Body of pancreas (tissue), 4 donors: ENCODE results near the gene SRPK3. TPM values are rescaled to one million over a fixed set of nuclear protein-coding genes. Genes with fewer than 3 reads are reported as not detected.

Source experiments
- ATAC-seq: fragments of 150-250 bp; one replicate; pipeline ENCODE4 v1.9.1; 2016
- DNase-seq, 4 donors: peaks; one replicate each; pipeline ENCODE4 v3.0.0-alpha.2; 2019
- H3K27ac ChIP-seq, 4 donors: fragments of 200-600 bp; sonication (generic); 1 replicate in 3 of 4; 2 replicates in 1 of 4; pipeline versions ENCODE4 v1.5.1 to v1.6.1; 2016 to 2019; ENCODE audit warnings: mild to moderate bottlenecking in 1 of 4, mixed read lengths in 1 of 4, moderate library complexity in 1 of 4
- H3K27me3 ChIP-seq, 2 donors: fragments of 200-600 bp; sonication (generic); one replicate each; pipeline ENCODE4 v1.6.0; 2016; ENCODE audit warnings: mild to moderate bottlenecking in 1 of 2
- H3K36me3 ChIP-seq, 2 donors: fragments of 200-600 bp; sonication (generic); replicated peaks in 1 of 2; 2 replicates each; pipeline ENCODE4 v1.5.1; 2016; ENCODE audit warnings: low read depth in 2 of 2; ENCODE audit not compliant: insufficient read depth in 1 of 2
- H3K4me1 ChIP-seq: fragments of 200-600 bp; sonication (generic); one replicate; pipeline ENCODE4 v1.6.0; 2016
- H3K4me3 ChIP-seq, 2 donors: fragments of 200-600 bp; sonication (generic); 1 replicate in 1 of 2; 2 replicates in 1 of 2; pipeline ENCODE4 v1.5.1; 2016 to 2019
- H3K9me3 ChIP-seq, 3 donors: fragments of 200-600 bp; sonication (generic); 1 replicate in 2 of 3; 2 replicates in 1 of 3; pipeline ENCODE4 v1.5.1; 2016
- CTCF ChIP-seq, 7 experiments: fragments of 450-650 bp in 4 of 7; fragments of 200-600 bp in 3 of 7; sonication (generic) in 3 of 7; IDR thresholded peaks; one replicate each; pipeline ENCODE4 v1.5.1; 2016 to 2019; ENCODE audit warnings: antibody characterized with exemption in 7 of 7
- POLR2A ChIP-seq, 3 donors: fragments of 450-650 bp; IDR thresholded peaks; one replicate each; pipeline ENCODE4 v1.6.1; 2016; ENCODE audit warnings: antibody characterized with exemption in 3 of 3, mild to moderate bottlenecking in 2 of 3
- whole genome bisulfite sequencing, 2 donors: methylation state at CpG; one replicate each; pipeline ENCODE4 v1.1.5; 2017; 5-methylcytosine and 5-hydroxymethylcytosine counted together
- intact Hi-C: fragments of 100-400 bp; cut with DNase I; formaldehyde crosslinking; loops from one replicate; pipeline ENCODE4 v1.15.1; 2023
- total RNA-seq, 2 donors: library from RNA; depleted of rRNA; stranded (reverse); fragments of >200 nt; gene quantifications; one replicate each; pipeline ENCODE4 v1.1.0, GENCODE V29; 2016

Gene SRPK3
- not detected for total RNA-seq

- Histone ChIP-seq H3K27ac (no peak within 1 kb of the TSS), H3K27me3 (no peaks in the 10 kb centered on the region), H3K4me3 (no peak within 1 kb of the TSS), H3K4me1 (peaks cover 8% of the 10 kb centered on the region), H3K36me3 (peaks cover 0 to 3% of the 10 kb centered on the region in 2 donors), H3K9me3 (no peaks in the 10 kb centered on the region)
- ATAC-seq (peak; percentile 40), DNase-seq (peak in 1 of 4 donors; percentile 39)
- 13% methylated on average over 9 of the region's 52 CpGs; no CpG with 5 or more reads in 1 of the 2 donors for WGBS, 2 donors
- intact Hi-C loops: no loop called here
- TF ChIP-seq POLR2A (IDR thresholded peaks at IDR 0.05) (no peak), CTCF (IDR thresholded peaks at IDR 0.05) (no peak)
These were observed at the start of gene SRPK3 for GRCh38 chrX:153780678-153781427. TSS of gene SRPK3 (plus strand) at chrX:153781041. CDS start at chrX:153781087, 46 bp downstream.

GRCh38 chrX:153731117-153731844, 49.6 kb upstream of the SRPK3 start:
- no peaks in the 10 kb centered on the region for H3K9me3 ChIP-seq
- TF ChIP-seq CTCF (IDR thresholded peaks at IDR 0.05) (no peak), POLR2A (IDR thresholded peaks at IDR 0.05) (no peak)
- H3K4me1 ChIP-seq: peaks cover 29% of the 10 kb centered on the region
- H3K4me3 ChIP-seq: no peak overlapping the region
- H3K36me3 ChIP-seq: peaks cover 0 to 2% of the 10 kb centered on the region in 2 donors
- ATAC-seq (no peak), DNase-seq (no peak)
- H3K27ac ChIP-seq: no peak overlapping the region
- WGBS, 2 donors: 80 to 87% methylated on average over 6 of the region's 6 CpGs
- H3K27me3 ChIP-seq: no peaks in the 10 kb centered on the region
- intact Hi-C loops: no loop called here

- Histone ChIP-seq H3K27me3 (no peaks in the 10 kb centered on the region), H3K36me3 (peaks cover 0 to 2% of the 10 kb centered on the region in 2 donors), H3K4me1 (peaks cover 24% of the 10 kb centered on the region), H3K4me3 (no peak overlapping the region), H3K9me3 (no peaks in the 10 kb centered on the region), H3K27ac (peak overlapping the region in 1 of 4 donors; percentile 45)
- no peak for ATAC-seq
- TF ChIP-seq POLR2A (IDR thresholded peaks at IDR 0.05): no peak
- no peak for TF ChIP-seq CTCF (IDR thresholded peaks at IDR 0.05)
- intact Hi-C loops: no loop called here
- DNase-seq: no peak
- 85 to 94% methylated on average over 3 of the region's 3 CpGs for WGBS, 2 donors
These were observed 49.0 kb upstream of the SRPK3 start for GRCh38 chrX:153731845-153732215.

- WGBS, 2 donors: 100% methylated on average over 1 of the region's 14 CpGs; no CpG with 5 or more reads in 1 of the 2 donors
- ATAC-seq (no peak), DNase-seq (no peak)
- Histone ChIP-seq H3K4me1 (peaks cover 18% of the 10 kb centered on the region), H3K9me3 (no peaks in the 10 kb centered on the region), H3K27me3 (no peaks in the 10 kb centered on the region), H3K36me3 (peaks cover 0 to 2% of the 10 kb centered on the region in 2 donors), H3K27ac (peak overlapping the region in 1 of 4 donors; percentile 45), H3K4me3 (no peak overlapping the region)
- TF ChIP-seq CTCF (IDR thresholded peaks at IDR 0.05): no peak
- TF ChIP-seq POLR2A (IDR thresholded peaks at IDR 0.05): no peak
- intact Hi-C loops: no loop called here
These were observed 48.4 kb upstream of the SRPK3 start for GRCh38 chrX:153732401-153732800.
